Activated naive CD4-positive, alpha-beta T cell treated with anti-CD3 and anti-CD28 coated beads, Interleukin-2, amount 50 U/mL, for 16 hours (primary cell): Measurements from ENCODE around the gene CTBP2.
"Not testable (repeated sequence)": the region's sequence is repeated elsewhere in the genome, so short reads cannot be mapped to it uniquely, and the experiment has no call there.

ENCODE experiments used
- DNase-seq: peaks from one replicate; pipeline ENCODE4 v3.0.0-alpha.2; 2020

The CTBP2 gene

DNA sequence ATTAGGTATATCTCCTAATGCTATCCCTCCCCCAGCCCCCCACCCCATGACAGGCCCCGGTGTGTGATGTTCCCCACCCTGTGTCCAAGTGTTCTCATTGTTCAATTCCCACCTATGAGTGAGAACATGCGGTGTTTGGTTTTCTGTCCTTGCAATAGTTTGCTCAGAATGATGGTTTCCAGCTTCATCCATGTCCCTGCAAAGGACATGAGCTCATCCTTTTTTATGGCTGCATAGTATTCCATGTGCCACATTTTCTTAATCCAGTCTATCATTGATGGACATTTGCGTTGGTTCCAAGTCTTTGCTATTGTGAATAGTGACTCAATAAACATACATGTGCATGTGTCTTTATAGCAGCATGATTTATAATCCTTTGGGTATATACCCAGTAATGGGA is 18.7 kb upstream of the CTBP2 start:
- not testable (repeated sequence) for DNase-seq

- DNase-seq, result no peak
Measured at GRCh38 chr10:125177641-125178640, 17.6 kb upstream of the CTBP2 start.

DNA sequence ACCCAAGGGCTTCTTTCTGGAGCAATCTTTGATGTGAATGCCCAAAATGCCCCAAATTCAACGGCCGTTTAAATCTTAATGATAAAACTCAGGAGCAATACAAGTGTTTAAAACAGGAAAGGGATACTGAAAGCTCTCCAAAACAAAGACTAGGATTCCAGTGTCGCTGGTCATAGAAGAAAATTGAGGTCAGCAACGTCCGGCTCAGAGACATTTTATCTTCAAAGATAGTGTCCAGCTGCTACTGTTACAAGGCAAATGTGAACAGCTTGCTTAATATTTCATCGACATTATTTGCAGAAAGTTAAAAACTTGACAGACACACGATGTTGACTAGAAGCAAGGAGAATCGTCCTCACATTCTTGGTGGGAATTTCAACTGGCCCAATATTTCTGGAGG is 15.4 kb upstream of the CTBP2 start:
- DNase-seq, result no peak

DNA sequence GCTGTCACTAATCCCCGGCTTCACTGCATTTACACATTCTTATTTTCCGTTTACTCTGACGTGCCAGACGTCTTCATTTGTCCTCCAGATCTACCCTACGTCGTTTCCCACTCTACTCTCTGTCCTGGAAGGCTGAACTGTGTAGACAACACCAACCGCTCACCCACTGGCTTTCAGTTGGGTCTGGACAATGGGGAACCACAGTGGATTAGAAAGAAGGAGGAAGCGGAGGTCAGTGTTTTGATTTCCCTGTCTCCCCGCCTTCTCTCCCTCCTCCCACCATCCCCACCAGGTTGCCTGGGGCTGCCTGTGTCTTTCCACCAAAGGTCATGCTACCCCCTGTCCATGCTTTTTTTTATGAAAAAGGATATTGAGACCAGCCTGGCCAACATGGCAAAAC is 14.0 kb upstream of the CTBP2 start:
- DNase-seq, result no peak

DNA sequence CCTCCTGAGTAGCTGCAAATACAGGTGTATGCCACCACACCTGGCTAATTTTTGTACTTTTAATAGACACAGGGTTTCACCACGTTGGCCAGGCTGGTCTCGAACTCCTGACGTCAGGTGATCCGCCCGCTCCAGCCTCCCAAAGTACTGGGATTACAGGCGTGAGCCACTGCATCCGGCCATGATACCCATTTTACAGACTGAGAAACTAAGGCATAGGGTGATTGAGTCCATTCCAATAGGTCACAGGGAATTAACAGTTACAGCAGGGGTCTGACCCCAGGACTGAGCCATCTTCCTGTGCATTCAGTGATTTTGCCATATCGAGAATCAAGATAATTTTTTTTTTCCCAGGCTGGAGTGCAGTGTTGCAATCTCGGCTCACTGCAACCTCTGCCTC is 12.3 kb upstream of the CTBP2 start:
- no peak for DNase-seq

DNA sequence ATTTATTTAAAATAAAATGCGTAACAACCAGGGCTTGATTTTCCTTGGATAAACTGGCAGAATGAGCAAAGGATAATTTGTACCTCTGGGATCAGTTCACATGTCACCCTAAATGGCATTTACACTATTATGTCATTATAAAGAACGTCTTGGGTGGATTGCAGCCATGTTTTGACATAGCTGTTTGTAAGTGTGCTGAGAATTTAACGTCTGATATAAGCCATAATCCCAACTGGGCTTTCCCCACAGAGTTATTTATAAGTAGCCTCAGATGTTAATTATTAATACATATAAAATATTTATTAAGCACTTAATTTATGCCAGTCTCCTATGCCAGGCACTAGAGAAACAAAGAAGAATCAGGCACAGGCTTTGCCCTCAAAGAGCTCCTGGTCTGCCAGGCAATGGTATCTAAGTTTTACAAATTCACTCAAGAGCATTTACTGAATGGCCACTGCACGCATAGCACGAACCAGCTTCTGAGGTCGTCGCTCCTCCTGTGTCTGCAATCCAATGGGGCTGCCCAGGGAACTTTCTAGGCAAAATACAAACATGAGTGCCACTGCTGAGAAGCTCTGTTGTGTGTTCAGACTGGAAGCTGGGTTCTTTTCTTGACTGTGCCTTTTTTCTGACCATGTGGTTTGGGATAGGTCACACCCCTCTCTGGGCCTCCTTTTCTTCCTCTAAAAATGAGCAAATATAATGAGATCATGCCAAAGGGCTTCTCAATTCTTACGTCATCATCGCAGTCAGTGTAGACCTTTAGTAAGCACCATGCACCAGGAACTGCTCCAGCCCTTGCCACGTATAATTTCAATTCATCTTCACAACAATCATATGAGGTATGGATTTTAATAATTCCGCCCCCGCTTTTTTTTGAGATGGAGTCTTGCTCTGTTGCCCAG is 11.3 kb upstream of the CTBP2 start:
- DNase-seq, result no peak

- no peak for DNase-seq
Measured at GRCh38 chr10:125169915-125170314, 9.6 kb upstream of the CTBP2 start.

DNA sequence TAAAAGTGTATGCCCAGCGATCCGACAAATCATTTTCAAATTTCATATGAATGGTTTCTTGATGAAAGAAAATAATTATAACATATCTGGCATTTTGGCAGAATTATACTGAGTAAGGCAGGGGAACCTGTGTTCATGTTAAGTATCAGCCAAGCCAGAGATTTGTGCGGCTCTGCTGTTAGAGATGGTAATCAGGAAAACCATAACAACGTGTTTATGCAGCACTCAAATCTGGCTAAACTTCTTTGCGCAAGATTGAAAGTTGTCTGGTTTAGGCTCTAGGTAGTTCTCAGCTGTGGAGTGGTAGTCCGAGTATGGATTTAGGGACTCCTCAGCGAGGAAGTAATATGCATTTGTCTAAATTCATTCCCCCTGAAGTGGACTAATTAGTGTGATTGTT is 8.9 kb upstream of the CTBP2 start:
- DNase-seq, result no peak

DNA sequence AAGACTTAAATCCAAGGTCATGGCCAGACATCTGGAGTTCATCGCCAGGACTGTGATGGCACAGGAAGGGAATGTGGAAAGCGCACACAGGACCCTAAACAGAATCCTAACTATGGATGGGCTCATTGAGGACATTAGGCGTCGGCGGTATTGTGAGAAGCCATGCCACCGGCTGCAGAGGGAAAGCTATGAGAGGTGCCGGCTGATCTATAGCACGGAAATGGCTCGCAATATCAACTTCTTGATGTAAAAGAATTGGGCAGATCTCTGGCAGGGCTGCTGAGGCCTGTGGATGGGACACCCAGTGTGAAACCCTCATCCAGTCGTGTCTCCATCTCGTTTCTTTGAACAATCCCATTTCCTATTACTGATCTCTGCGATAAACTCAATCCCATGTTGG is 6.3 kb upstream of the CTBP2 start:
- no peak for DNase-seq

GRCh38 chr10:125165584-125166573 is 5.5 kb upstream of the CTBP2 start:
- DNase-seq, result no peak

DNA sequence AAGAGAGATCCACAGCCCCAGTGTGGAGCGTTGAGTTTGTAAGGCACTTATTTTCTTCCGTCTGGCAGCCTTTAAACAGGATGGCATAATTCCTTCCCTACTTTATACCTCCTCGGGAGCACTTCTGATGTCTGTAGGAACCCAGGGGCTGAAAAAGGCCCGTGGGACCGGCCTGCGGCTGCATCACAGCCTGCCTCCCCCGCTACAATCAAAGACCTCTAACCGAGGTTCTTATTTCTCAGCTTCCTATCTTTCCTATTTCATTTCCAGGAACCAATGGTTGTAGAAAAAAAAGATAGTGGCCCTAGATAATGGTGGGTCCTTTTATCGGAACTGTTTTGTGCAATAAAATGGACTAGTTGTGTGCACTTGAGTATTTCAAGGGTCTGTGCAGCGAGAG is 4.1 kb upstream of the CTBP2 start:
- DNase-seq, result no peak

DNA sequence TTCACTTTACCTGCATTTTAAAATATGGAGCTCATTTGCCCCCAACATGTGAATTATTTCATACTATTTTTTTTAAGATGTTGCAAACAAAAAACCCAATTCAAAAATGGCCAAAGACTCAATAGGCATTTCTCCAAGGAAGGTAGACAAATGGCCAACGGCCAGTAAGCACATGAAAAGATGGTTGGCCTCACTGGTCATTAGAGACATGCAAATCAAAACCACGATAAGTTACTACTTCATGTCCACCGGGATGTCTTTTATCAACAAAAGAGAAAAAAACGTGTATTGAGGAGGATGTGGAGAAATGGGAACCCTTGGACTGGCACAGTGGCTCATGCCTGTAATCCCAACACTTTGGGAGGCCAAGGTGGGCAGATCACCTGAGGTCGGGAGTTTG is 3.4 kb upstream of the CTBP2 start:
- DNase-seq, result no peak

GRCh38 chr10:125163312-125163711 is 2.9 kb upstream of the CTBP2 start:
- DNase-seq, result not testable (repeated sequence)

DNA sequence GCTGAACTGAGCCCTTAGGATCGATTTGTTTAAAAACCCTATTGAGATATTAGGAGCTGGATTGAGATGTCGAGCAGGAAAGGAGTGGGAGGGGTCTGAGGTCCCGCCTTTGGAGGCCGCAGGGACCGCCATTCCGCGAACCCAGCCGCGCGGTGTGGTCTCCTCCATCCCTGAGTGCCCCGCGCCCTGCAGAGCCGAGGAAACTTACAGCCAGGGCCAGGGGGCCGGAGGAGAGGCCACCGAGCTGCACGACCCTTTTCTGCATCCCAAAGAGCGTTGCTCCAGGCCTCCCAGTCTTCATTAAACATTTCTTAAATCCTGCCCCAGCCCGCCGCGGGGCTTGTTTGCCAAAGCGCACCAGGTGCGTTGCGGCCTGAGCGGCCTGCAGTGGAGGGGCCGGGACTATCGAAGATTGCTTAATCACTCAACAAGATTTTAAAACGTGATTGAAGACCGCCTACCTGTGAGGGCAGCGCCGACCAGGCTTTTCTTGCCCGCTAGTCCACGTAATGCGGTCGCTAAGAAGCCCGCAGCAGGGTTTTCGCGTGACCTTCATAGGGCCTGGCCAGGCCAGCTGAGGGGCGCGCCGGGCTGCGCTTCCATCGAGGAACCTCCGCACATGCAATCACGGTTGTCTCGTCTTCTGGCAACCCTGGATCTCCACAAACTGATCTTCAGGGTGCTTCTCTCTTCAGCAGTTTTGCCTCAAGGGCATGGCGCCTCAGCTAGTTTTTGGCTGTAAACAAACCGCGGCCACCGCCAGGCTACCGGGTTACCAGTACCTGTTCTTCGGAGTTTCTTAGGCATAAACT is 2.0 kb upstream of the CTBP2 start:
- DNase-seq, result no peak

GRCh38 chr10:125161707-125162119 is 1.4 kb upstream of the CTBP2 start:
- no peak for DNase-seq

GRCh38 chr10:125160856-125161706 is 718 bp upstream of the CTBP2 start:
- no peak for DNase-seq

GRCh38 chr10:125159486-125159931 is 854 bp downstream of the CTBP2 start:
- DNase-seq, result no peak

DNA sequence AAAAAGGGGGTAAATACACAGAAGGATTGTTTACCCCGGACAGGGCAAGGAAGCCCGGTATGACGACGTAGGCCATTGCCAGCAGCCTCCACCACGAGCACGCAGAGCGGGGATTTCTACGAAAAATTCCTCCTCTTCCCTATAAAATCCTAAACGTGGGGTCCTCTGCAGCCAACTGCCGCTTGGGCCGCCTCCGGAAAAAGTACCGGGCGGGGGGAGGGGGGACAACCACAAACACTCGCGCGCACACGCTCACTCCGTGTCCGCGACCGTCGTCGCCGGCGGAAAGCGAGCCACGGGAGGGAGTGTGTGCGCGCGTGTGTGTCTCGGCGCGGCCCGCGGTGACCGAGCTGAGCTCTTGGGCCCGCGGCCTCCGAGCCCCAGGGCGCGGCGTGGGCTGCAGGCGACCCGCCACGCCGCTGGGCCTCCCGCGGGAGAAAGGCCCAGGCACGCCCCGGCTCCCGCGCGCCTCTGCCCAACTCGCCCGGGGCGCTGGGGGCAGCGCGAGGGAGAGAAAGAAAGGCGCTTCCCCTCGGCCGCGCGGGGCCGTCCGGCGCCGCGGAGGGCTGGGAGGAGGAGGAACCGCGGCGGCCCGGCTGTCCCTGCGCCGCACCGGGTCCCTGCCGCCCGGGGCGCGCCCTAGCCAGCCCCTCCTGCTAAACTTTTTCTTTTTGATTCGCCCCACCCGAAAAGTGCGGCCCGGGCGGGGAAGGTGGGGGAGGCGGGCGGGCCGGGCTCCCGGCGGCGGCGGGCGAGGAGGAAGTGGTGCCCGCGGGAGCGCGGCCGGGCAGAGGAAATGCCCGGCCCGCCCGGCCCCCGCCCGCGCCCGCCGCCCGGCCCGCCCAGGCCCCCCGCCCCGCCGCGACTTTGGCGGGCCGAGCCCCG is 1.5 kb downstream of the CTBP2 start:
- DNase-seq, result no peak

DNA sequence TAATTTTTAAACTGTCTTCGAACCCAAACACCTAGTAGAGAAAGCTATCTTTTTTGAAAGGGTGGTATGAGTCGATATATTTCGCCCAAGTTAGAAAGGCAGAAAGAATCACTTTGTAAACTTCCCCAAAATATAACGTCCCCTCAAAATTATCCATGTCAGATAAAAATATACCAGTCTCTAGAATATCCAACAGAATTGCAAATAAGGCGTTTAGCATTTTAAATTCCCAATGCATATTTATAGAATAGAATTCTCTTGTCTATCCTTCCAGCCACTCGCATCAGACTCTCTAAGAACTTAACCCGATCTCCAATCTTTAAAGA is 2.1 kb downstream of the CTBP2 start:
- DNase-seq, result no peak

GRCh38 chr10:125157505-125157904 is 2.9 kb downstream of the CTBP2 start:
- no peak for DNase-seq
